Ishikawa (cell line): ENCODE data around the gene ST6GALNAC6.

Experiments
- CREB1 ChIP-seq: IDR thresholded peaks from 2 replicates; pipeline ENCODE4 v1.6.1; 2012; ENCODE audit warnings: low read depth
- EP300 ChIP-seq: IDR thresholded peaks from 2 replicates; pipeline ENCODE4 v1.6.1; 2012; ENCODE audit warnings: borderline replicate concordance
- RAD21 ChIP-seq: IDR thresholded peaks from 2 replicates; pipeline ENCODE4 v1.6.1; 2012; ENCODE audit warnings: low read depth
- YY1 ChIP-seq: IDR thresholded peaks from 2 replicates; pipeline ENCODE4 v1.6.1; 2012; ENCODE audit warnings: low read depth

GRCh38 chr9:127863191-127863621 is 36.2 kb downstream of the ST6GALNAC6 start:
- TF ChIP-seq RAD21 (no peak), EP300 (no peak), YY1 (no peak), CREB1 (no peak)
